ENCODE data around the gene CRYBA2. TPM values are rescaled to one million over a fixed set of nuclear protein-coding genes. Genes with fewer than 3 reads are reported as not detected.
A peak's percentile ranks its signal among the peaks of the same experiment; 100 is the strongest.

CRYBA2 gene
- total RNA-seq, 1 donor from 2014 or later: not detected

GRCh38 chr2:219001100-219001576 lies 7.9 kb upstream of the CRYBA2 start:
- no peak for TF ChIP-seq CTCF (IDR thresholded peaks at IDR 0.05; ENCODE audit: borderline replicate concordance)
- Histone ChIP-seq H3K27ac (replicated peaks) (no peak overlapping the region), H3K27me3 (ENCODE audit: low read depth) (peaks cover 100% of the 10 kb centered on the region), H3K4me3 (peak overlapping the region; percentile 35), H3K9me3 (replicated peaks) (no peaks in the 10 kb centered on the region), H3K4me1 (peaks cover 25% of the 10 kb centered on the region), H3K36me3 (no peaks in the 10 kb centered on the region)
- intact Hi-C loops (cut with micrococcal nuclease): no loop called here
- DNase-seq: no peak

- no peak for TF ChIP-seq CTCF (IDR thresholded peaks at IDR 0.05; ENCODE audit: borderline replicate concordance)
- Histone ChIP-seq H3K4me1 (peaks cover 31% of the 10 kb centered on the region), H3K27ac (replicated peaks) (no peak overlapping the region), H3K4me3 (no peak overlapping the region), H3K27me3 (ENCODE audit: low read depth) (peaks cover 100% of the 10 kb centered on the region), H3K9me3 (replicated peaks) (no peaks in the 10 kb centered on the region), H3K36me3 (no peaks in the 10 kb centered on the region)
- intact Hi-C loops (cut with micrococcal nuclease): no loop called here
- DNase-seq: no peak
Observed at GRCh38 chr2:219000569-219000960, 7.3 kb upstream of the CRYBA2 start.

GRCh38 chr2:218999881-219000568 lies 6.8 kb upstream of the CRYBA2 start:
- DNase-seq: no peak
- peaks cover 33% of the 10 kb centered on the region for H3K4me1 ChIP-seq
- H3K27ac ChIP-seq (replicated peaks): no peak overlapping the region
- intact Hi-C loops (cut with micrococcal nuclease): no loop called here
- H3K4me3 ChIP-seq: no peak overlapping the region
- TF ChIP-seq CTCF (IDR thresholded peaks at IDR 0.05; ENCODE audit: borderline replicate concordance): no peak
- H3K36me3 ChIP-seq: no peaks in the 10 kb centered on the region
- no peaks in the 10 kb centered on the region for H3K9me3 ChIP-seq (replicated peaks)
- peaks cover 100% of the 10 kb centered on the region for H3K27me3 ChIP-seq (ENCODE audit: low read depth)

- DNase-seq: no peak
- no peak for TF ChIP-seq CTCF (IDR thresholded peaks at IDR 0.05; ENCODE audit: borderline replicate concordance)
- Histone ChIP-seq H3K4me3 (no peak overlapping the region), H3K27me3 (ENCODE audit: low read depth) (peaks cover 100% of the 10 kb centered on the region), H3K36me3 (no peaks in the 10 kb centered on the region), H3K9me3 (replicated peaks) (no peaks in the 10 kb centered on the region), H3K4me1 (peaks cover 33% of the 10 kb centered on the region), H3K27ac (replicated peaks) (no peak overlapping the region)
- intact Hi-C loops (cut with micrococcal nuclease): no loop called here
Observed at GRCh38 chr2:218999021-218999880, 6.0 kb upstream of the CRYBA2 start.

- DNase-seq: no peak
- no peak for TF ChIP-seq CTCF (IDR thresholded peaks at IDR 0.05; ENCODE audit: borderline replicate concordance)
- Histone ChIP-seq H3K27ac (replicated peaks) (no peak overlapping the region), H3K4me1 (peaks cover 40% of the 10 kb centered on the region), H3K4me3 (no peak overlapping the region), H3K36me3 (no peaks in the 10 kb centered on the region), H3K27me3 (ENCODE audit: low read depth) (peaks cover 100% of the 10 kb centered on the region), H3K9me3 (replicated peaks) (no peaks in the 10 kb centered on the region)
- intact Hi-C loops (cut with micrococcal nuclease): no loop called here
Observed at GRCh38 chr2:218998414-218999002, 5.3 kb upstream of the CRYBA2 start.

All from left ventricle myocardium inferior (tissue), 1 donor.